Keratinocyte (primary cell): ENCODE data around the gene C4B. TPM values are rescaled to one million over a fixed set of nuclear protein-coding genes. Genes with fewer than 3 reads are reported as not detected.

Experiments
- DNase-seq: peaks from one replicate; pipeline ENCODE4 v3.0.0-alpha.2; 2011; ENCODE audit warnings: low read depth, missing footprints, low spot score
- FAIRE-seq: peaks from 2 replicates; lab custom pipeline; 2011; peaks lifted over from hg19 to GRCh38; lab: Jason Lieb, UNC
- H2AFZ ChIP-seq: 2 replicates; pipeline ENCODE4 v1.6.0; 2012; ENCODE audit warnings: low read length, control low read depth, inconsistent platforms; ENCODE audit not compliant: control insufficient read depth
- H3K27ac ChIP-seq: 2 replicates; pipeline ENCODE4 v1.5.1; 2011; ENCODE audit warnings: low read length; ENCODE audit not compliant: control insufficient read depth, insufficient read depth
- H3K27me3 ChIP-seq: 3 replicates; pipeline ENCODE4 v1.6.0; 2011; ENCODE audit warnings: low read length; ENCODE audit not compliant: control insufficient read depth, insufficient read depth; ENCODE audit errors: extremely low read depth
- H3K36me3 ChIP-seq, 2 experiments: 2 replicates in 1 of 2; 3 replicates in 1 of 2; pipeline ENCODE4 v1.5.1; 2011; ENCODE audit warnings: low read length in 2 of 2, mild to moderate bottlenecking in 1 of 2; ENCODE audit not compliant: control insufficient read depth in 2 of 2, insufficient read depth in 2 of 2; ENCODE audit errors: extremely low read depth in 1 of 2
- H3K4me1 ChIP-seq: 3 replicates; pipeline ENCODE4 v1.5.1; 2011; ENCODE audit warnings: low read length; ENCODE audit not compliant: control insufficient read depth, insufficient read depth; ENCODE audit errors: extremely low read depth
- H3K4me2 ChIP-seq: 3 replicates; pipeline ENCODE4 v1.6.0; 2011; ENCODE audit warnings: low read depth, low read length; ENCODE audit not compliant: control insufficient read depth, insufficient read depth; ENCODE audit errors: extremely low read depth
- H3K4me3 ChIP-seq, 3 experiments: fragments of 200-600 bp in 1 of 3; sonication (generic) in 1 of 3; 2 replicates in 2 of 3; 3 replicates in 1 of 3; pipeline ENCODE4 v1.5.1; 2011 to 2016; ENCODE audit warnings: low read length in 3 of 3, mild to moderate bottlenecking in 3 of 3, control low read depth in 2 of 3, inconsistent platforms in 1 of 3, low read depth in 1 of 3, mixed read lengths in 1 of 3, mixed run types in 1 of 3, moderate library complexity in 1 of 3; ENCODE audit not compliant: control insufficient read depth in 2 of 3, insufficient read depth in 2 of 3; ENCODE audit errors: extremely low read depth in 1 of 3
- H3K79me2 ChIP-seq: 2 replicates; pipeline ENCODE4 v1.6.0; 2012; ENCODE audit warnings: low read length; ENCODE audit not compliant: control insufficient read depth, insufficient read depth
- H3K9ac ChIP-seq: 3 replicates; pipeline ENCODE4 v1.6.0; 2011; ENCODE audit warnings: low read length; ENCODE audit not compliant: control insufficient read depth, insufficient read depth; ENCODE audit errors: extremely low read depth
- H3K9me1 ChIP-seq: 3 replicates; pipeline ENCODE4 v1.6.0; 2011; ENCODE audit warnings: low read length; ENCODE audit not compliant: control insufficient read depth, insufficient read depth; ENCODE audit errors: extremely low read depth
- H3K9me3 ChIP-seq: 2 replicates; pipeline ENCODE4 v1.5.1; 2012; ENCODE audit warnings: low read depth, low read length; ENCODE audit not compliant: control insufficient read depth
- H4K20me1 ChIP-seq: 3 replicates; pipeline ENCODE4 v1.6.0; 2011; ENCODE audit warnings: low read length; ENCODE audit not compliant: control insufficient read depth, insufficient read depth; ENCODE audit errors: extremely low read depth
- CTCF ChIP-seq, 3 experiments: IDR thresholded peaks in 1 of 3; conservative IDR thresholded peaks in 1 of 3; optimal IDR thresholded peaks in 1 of 3; 2 replicates in 2 of 3; 3 replicates in 1 of 3; pipeline versions ENCODE3 to v1.5.1; 2011; ENCODE audit warnings: low read length in 3 of 3, mild to moderate bottlenecking in 3 of 3, moderate library complexity in 2 of 3, control low read depth in 1 of 3, inconsistent platforms in 1 of 3; ENCODE audit not compliant: insufficient read depth in 2 of 3; ENCODE audit errors: extremely low read depth in 1 of 3
- EZH2 ChIP-seq: IDR thresholded peaks from one replicate; pipeline ENCODE4 v1.6.1; 2012; ENCODE audit warnings: inconsistent platforms, mild to moderate bottlenecking, low read length, moderate library complexity
- dilution Hi-C: fragments of 300-500 bp; cut with MboI; formaldehyde crosslinking; loops from one replicate; pipeline ENCODE4 v1.7.0; 2020; ENCODE audit warnings: low sequenced_read_pairs; ENCODE audit not compliant: extremely low pct_ligation_motif_present
- polyA plus RNA-seq, 5 experiments: library from polyadenylated mRNA; depleted of rRNA in 3 of 5; stranded (reverse) in 3 of 5; stranded (forward) in 1 of 5; unstranded in 1 of 5; fragments of >200 nt; gene quantifications; 1 replicate in 1 of 5; 2 replicates in 3 of 5; 3 replicates in 1 of 5; pipeline versions ENCODE4 v1.2.1 to v1.2.3, GENCODE V29; 2011 to 2012; ENCODE audit warnings: missing spikeins in 2 of 5, low read depth in 1 of 5, low replicate concordance in 1 of 5

C4B gene
- polyA plus RNA-seq, 1 donor (not counting 4 experiments of a cell fraction or from before 2014, with no cell fraction given): 1.8 TPM

GRCh38 chr6:32068867-32069266, 54.3 kb downstream of the C4B start:
- dilution Hi-C loops: no loop called here
- no peak for TF ChIP-seq EZH2
- TF ChIP-seq CTCF (optimal IDR thresholded peaks at IDR 0.05 in 1 of 3, IDR thresholded peaks at IDR 0.05 in 1 of 3, conservative IDR thresholded peaks at IDR 0.05 in 1 of 3; ENCODE audit: extremely low read depth in 1 of 3, insufficient read depth in 2 of 3, low read length in 3 of 3): no peak
- FAIRE-seq: no peak
- Histone ChIP-seq H3K4me3 (no peak overlapping the region), H3K4me1 (no peaks in the 10 kb centered on the region), H3K9me1 (no peaks in the 10 kb centered on the region), H2AFZ (no peak overlapping the region), H3K79me2 (no peaks in the 10 kb centered on the region), H3K36me3 (no peaks in the 10 kb centered on the region), H3K27me3 (no peaks in the 10 kb centered on the region), H3K27ac (no peak overlapping the region), H3K9ac (no peak overlapping the region), H3K9me3 (no peaks in the 10 kb centered on the region), H3K4me2 (no peak overlapping the region), H4K20me1 (no peaks in the 10 kb centered on the region)
- no peak for DNase-seq

- Histone ChIP-seq H2AFZ (no peak overlapping the region), H3K9me3 (no peaks in the 10 kb centered on the region), H3K36me3 (no peaks in the 10 kb centered on the region), H3K27ac (no peak overlapping the region), H4K20me1 (no peaks in the 10 kb centered on the region), H3K9me1 (no peaks in the 10 kb centered on the region), H3K4me3 (no peak overlapping the region), H3K4me2 (no peak overlapping the region), H3K79me2 (no peaks in the 10 kb centered on the region), H3K4me1 (no peaks in the 10 kb centered on the region), H3K27me3 (no peaks in the 10 kb centered on the region), H3K9ac (no peak overlapping the region)
- no peak for TF ChIP-seq CTCF (optimal IDR thresholded peaks at IDR 0.05 in 1 of 3, IDR thresholded peaks at IDR 0.05 in 1 of 3, conservative IDR thresholded peaks at IDR 0.05 in 1 of 3; ENCODE audit: extremely low read depth in 1 of 3, insufficient read depth in 2 of 3, low read length in 3 of 3)
- no peak for TF ChIP-seq EZH2
- DNase-seq (no peak), FAIRE-seq (no peak)
- dilution Hi-C loops: no loop called here
Measured at GRCh38 chr6:32069460-32069859, 54.9 kb downstream of the C4B start.
